Right atrium auricular region (tissue), 2 donors: ENCODE data around the gene RASSF8. TPM values are rescaled to one million over a fixed set of nuclear protein-coding genes. Genes with fewer than 3 reads are reported as not detected.
A peak's percentile ranks its signal among the peaks of the same experiment; 100 is the strongest.

ENCODE experiments used
- DNase-seq: peaks from one replicate; pipeline ENCODE4 v3.0.0-alpha.2; 2019; ENCODE audit warnings: low spot score
- H3K27ac ChIP-seq, 2 donors: fragments of 200-600 bp; sonication (generic); 1 replicate in 1 of 2; 2 replicates in 1 of 2; pipeline ENCODE4 v1.5.1; 2016 to 2019
- H3K27me3 ChIP-seq, 2 donors: fragments of 200-600 bp; sonication (generic); one replicate each; pipeline versions ENCODE4 v1.5.1 to v1.6.0; 2017 to 2019
- H3K36me3 ChIP-seq: fragments of 200-600 bp; sonication (generic); one replicate; pipeline ENCODE4 v1.5.1; 2016
- H3K4me1 ChIP-seq, 2 donors: fragments of 200-600 bp; sonication (generic); one replicate each; pipeline versions ENCODE4 v1.5.1 to v1.6.0; 2017 to 2019
- H3K4me3 ChIP-seq, 2 donors: fragments of 200-600 bp; sonication (generic); 1 replicate in 1 of 2; 2 replicates in 1 of 2; pipeline ENCODE4 v1.5.1; 2017 to 2019; ENCODE audit warnings: mild to moderate bottlenecking in 1 of 2, moderate library complexity in 1 of 2
- H3K9me3 ChIP-seq, 2 donors: fragments of 200-600 bp; sonication (generic); one replicate each; pipeline ENCODE4 v1.5.1; 2019
- CTCF ChIP-seq, 2 donors: fragments of 200-600 bp; sonication (generic); IDR thresholded peaks; one replicate each; pipeline ENCODE4 v1.5.1; 2019; ENCODE audit warnings: antibody characterized with exemption in 2 of 2
- total RNA-seq, 2 donors: library from RNA; depleted of rRNA; stranded (reverse); fragments of >200 nt; gene quantifications; one replicate each; pipeline ENCODE4 v1.1.0, GENCODE V29; 2016

Gene RASSF8
- total RNA-seq, 2 donors from 2014 or later: 44.4 to 67.4 TPM

- Histone ChIP-seq H3K27me3 (no peaks in the 10 kb centered on the region), H3K4me3 (no peak overlapping the region), H3K27ac (no peak overlapping the region), H3K4me1 (peaks cover 0 to 74% of the 10 kb centered on the region in 2 donors), H3K9me3 (no peaks in the 10 kb centered on the region), H3K36me3 (no peaks in the 10 kb centered on the region)
- no peak for DNase-seq
- no peak for TF ChIP-seq CTCF (IDR thresholded peaks at IDR 0.05)
Measured at GRCh38 chr12:25981597-25981996, 23.1 kb downstream of the RASSF8 start.

- H3K27me3 ChIP-seq: no peaks in the 10 kb centered on the region
- no peak overlapping the region for H3K4me3 ChIP-seq
- TF ChIP-seq CTCF (IDR thresholded peaks at IDR 0.05): no peak
- H3K36me3 ChIP-seq: no peaks in the 10 kb centered on the region
- H3K9me3 ChIP-seq: no peaks in the 10 kb centered on the region
- H3K27ac ChIP-seq: no peak overlapping the region
- H3K4me1 ChIP-seq: peaks cover 0 to 74% of the 10 kb centered on the region in 2 donors
- no peak for DNase-seq
Measured at GRCh38 chr12:25982416-25982815, 23.9 kb downstream of the RASSF8 start.

GRCh38 chr12:25983625-25984024, 25.1 kb downstream of the RASSF8 start:
- DNase-seq: no peak
- no peaks in the 10 kb centered on the region for H3K9me3 ChIP-seq
- no peaks in the 10 kb centered on the region for H3K27me3 ChIP-seq
- no peaks in the 10 kb centered on the region for H3K36me3 ChIP-seq
- no peak overlapping the region for H3K4me3 ChIP-seq
- peaks cover 0 to 71% of the 10 kb centered on the region in 2 donors for H3K4me1 ChIP-seq
- H3K27ac ChIP-seq: no peak overlapping the region
- no peak for TF ChIP-seq CTCF (IDR thresholded peaks at IDR 0.05)

- Histone ChIP-seq H3K36me3 (no peaks in the 10 kb centered on the region), H3K27me3 (no peaks in the 10 kb centered on the region), H3K4me3 (no peak overlapping the region), H3K4me1 (peaks cover 0 to 63% of the 10 kb centered on the region in 2 donors), H3K9me3 (no peaks in the 10 kb centered on the region), H3K27ac (no peak overlapping the region)
- no peak for TF ChIP-seq CTCF (IDR thresholded peaks at IDR 0.05)
- DNase-seq: no peak
Measured at GRCh38 chr12:25984759-25985158, 26.3 kb downstream of the RASSF8 start.

GRCh38 chr12:25985316-25986175, 27.1 kb downstream of the RASSF8 start:
- H3K4me3 ChIP-seq: no peak overlapping the region
- H3K36me3 ChIP-seq: no peaks in the 10 kb centered on the region
- no peaks in the 10 kb centered on the region for H3K27me3 ChIP-seq
- no peak for DNase-seq
- no peaks in the 10 kb centered on the region for H3K9me3 ChIP-seq
- H3K4me1 ChIP-seq: peaks cover 0 to 62% of the 10 kb centered on the region in 2 donors
- H3K27ac ChIP-seq: peak overlapping the region; percentile 30 to 36
- TF ChIP-seq CTCF (IDR thresholded peaks at IDR 0.05): no peak
